ENCODE measurements around the gene PDS5B.

Gene PDS5B

GRCh38 chr13:32731074-32731473 lies 144.8 kb downstream of the PDS5B start:
- no peak for DNase-seq

DNA sequence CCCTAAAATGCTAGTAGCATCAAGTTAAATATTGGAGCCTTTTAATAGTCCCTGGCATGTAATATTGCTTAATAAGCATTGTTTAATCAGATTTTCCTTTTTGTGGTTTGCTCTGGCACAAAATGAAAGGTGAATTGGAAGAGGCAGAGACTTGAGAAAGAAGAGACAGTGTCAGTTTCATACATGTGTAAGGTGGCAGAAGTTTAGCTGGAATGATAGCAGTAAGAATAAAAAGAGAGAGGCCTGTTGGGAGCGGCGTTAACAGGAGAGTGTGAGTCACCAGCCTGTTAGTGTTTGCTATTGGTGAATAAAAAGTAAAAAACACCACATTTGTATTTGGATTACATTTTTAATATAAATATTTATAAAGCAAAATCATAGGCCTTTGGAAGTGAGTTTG lies 145.3 kb downstream of the PDS5B start:
- DNase-seq, result no peak

GRCh38 chr13:32733690-32734089 lies 147.4 kb downstream of the PDS5B start:
- DNase-seq, result no peak

DNA sequence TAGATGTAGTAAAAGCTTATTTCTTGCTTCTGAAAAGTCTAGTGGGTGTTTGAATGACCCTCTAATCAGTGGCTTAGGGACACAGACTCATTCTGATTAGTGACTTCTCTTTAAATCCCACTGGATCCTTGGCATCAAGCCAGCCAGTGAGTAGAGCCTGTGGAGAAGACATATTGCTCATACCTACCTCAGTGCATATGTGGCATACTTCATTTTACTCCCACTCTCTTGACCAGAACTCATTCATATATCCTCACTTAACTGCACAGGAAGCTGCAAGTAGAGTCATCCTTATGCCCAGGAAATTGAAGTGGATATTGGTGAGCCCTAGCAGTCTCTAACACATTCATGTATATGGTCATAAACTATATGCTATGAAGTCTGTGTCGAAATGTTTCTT lies 148.3 kb downstream of the PDS5B start:
- no peak for DNase-seq

GRCh38 chr13:32735859-32736258 lies 149.6 kb downstream of the PDS5B start:
- DNase-seq, result no peak

DNA sequence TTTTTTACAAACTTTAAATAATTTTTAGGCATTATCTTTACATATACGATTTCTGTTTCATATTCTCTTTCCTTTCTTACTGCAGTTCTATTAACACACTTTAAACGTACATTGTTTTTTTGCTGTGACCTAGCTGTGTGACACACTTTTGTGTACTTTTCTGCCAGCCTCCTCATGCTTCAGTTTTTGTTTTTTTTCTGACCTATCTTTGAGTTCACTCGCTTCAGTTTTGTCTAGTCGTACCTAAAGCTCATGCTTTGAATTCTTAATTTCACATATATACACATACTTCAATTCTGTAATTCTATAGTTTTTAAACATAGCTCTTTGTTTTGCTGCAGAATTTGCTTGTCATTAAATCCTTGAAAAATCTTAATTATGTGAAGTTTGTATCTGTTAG lies 150.4 kb downstream of the PDS5B start:
- no peak for DNase-seq

DNA sequence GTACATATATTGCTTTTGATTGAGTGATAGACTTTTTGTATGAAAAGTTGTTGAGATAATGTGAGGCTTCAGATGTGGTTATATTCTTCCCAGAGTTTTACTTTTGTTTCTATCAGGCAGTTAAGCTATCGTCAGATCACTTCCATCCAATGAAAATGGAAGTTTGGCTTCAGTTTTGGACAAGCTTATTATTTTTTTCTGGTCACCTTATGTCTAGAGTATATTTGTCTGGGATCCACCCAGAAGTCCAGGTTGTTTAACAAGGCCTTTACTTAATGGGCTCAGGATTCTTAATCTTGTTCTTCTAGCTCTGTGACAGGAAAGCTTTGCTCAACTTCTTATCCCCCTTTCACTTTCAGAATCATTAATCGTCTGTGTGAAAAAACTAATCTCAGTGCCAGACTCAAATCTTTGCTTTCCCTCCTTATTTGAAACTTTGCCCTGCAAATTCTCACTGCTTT lies 150.9 kb downstream of the PDS5B start:
- DNase-seq, result no peak

DNA sequence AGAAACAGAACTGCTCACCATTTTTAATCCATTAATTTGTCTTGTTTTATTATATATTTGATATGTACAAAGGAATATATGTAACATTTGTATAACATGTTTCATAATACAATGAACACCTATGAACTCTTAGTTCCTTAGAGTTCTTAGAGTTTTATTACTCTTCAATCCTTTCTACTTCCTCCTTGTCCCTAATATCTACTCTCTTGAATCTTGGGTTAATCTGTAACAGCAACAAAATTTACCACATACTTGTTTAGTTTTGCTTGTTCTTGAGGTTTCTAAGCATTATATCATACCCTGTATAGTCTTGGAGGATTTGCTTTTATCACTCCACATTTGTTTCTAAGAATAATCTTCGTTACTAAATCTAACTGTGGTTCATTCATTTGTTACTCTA lies 151.4 kb downstream of the PDS5B start:
- no peak for DNase-seq

- DNase-seq, result no peak
Measured at GRCh38 chr13:32745509-32745908, 159.3 kb downstream of the PDS5B start.

- DNase-seq, result no peak
Measured at GRCh38 chr13:32746474-32746873, 160.2 kb downstream of the PDS5B start.

GRCh38 chr13:32748305-32748704 lies 162.1 kb downstream of the PDS5B start:
- no peak for DNase-seq

DNA sequence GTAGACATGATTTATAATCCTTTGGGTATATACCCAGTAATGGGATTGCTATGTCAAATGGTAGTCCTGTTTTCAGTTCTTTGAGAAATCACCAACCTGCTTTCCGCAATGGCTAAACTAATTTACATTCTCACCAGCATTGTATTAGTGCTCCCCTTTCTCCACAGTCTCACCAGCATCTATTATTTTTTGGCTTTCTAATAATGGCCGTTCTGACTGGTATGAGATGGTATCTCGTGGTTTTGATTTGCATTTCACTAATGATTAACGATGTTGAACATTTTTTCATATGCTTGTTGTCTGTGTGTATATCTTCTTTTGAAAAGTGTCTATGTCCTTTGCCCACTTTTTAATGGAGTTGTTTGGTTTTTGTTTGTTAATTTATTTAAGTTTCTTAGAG lies 165.1 kb downstream of the PDS5B start:
- DNase-seq, result no peak

- DNase-seq, result no peak
Measured at GRCh38 chr13:32752311-32752710, 166.1 kb downstream of the PDS5B start.

DNA sequence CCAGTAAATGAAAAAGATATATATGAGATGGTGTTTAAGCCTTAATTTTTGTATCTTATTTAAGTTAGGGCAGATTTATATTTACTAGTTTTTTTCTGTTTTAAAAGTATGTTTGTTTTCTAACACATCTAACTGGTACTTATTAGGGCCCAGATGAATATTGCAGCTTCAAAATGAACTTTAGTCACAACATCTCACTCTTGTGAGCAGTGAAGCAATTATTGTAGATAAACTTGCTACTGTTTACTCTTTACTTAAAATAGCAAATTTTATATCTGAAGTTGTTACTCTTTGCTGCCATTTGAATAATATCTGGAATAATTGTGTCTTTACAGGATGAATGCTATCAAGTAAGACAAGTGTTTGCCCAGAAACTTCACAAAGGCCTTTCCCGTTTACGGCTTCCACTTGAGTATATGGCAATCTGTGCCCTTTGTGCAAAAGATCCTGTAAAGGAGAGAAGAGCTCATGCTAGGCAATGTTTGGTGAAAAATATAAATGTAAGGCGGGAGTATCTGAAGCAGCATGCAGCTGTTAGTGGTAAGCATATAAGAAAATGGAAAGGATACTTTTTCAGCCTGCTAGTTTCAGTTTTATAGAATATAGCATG lies 166.8 kb downstream of the PDS5B start:
- DNase-seq, result no peak

DNA sequence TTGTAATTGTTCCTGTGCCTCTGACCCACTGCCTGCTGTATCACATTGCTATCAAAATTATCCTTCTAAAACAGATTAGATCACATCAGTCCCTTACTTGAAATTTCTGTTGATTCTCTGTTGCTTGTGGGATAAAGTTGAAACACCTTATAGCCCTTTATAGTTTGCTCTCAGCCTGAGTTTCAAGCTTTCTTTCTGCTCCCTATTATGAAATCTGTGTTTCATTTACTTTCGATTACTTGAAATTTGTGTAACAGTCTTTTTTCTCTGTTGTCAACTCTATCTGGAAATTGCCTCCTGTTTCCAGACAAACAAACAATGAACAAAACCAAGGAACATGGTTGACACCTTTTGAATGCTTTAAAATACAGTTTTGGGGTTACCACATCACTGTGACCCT lies 167.9 kb downstream of the PDS5B start:
- no peak for DNase-seq

DNA sequence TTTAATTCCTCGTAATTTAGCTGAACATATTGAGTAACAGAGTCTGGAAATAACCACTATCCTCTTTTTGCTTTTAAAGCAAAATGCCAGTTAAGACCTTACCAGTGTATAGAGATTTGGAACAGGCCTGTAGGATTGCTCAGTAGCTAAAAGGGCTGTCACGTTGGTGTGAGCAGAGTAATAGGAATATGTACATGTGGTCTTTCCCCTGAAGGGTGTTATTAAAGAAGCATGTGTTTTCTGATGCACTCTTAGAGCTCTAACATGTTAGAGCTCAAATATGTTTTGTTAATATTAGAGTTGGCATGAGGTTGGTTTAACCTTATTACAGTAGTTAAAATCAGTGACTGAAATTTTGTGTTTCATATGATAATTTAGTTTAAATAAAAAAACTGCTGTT lies 172.9 kb downstream of the PDS5B start:
- DNase-seq, result no peak

DNA sequence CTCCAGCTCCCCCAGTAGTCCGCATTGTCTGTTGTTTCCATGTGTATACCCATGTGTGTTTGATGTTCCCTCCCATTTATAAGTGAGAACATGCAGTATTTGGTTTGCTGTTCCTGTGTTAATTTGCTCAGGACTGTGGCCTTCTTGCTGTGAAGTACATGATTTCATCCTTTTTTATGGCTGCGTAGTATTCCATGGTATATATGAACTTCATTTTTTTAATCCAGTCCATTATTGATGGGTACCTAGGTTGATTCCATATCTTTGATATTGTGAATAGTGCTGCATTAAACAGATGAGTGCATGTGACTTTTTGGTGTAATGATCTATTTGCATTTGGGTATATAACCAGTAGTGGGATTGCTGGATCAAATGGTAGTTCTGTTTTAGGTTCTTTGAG lies 175.2 kb downstream of the PDS5B start:
- no peak for DNase-seq

GRCh38 chr13:32779119-32779518 lies 192.9 kb downstream of the PDS5B start:
- no peak for DNase-seq

DNA sequence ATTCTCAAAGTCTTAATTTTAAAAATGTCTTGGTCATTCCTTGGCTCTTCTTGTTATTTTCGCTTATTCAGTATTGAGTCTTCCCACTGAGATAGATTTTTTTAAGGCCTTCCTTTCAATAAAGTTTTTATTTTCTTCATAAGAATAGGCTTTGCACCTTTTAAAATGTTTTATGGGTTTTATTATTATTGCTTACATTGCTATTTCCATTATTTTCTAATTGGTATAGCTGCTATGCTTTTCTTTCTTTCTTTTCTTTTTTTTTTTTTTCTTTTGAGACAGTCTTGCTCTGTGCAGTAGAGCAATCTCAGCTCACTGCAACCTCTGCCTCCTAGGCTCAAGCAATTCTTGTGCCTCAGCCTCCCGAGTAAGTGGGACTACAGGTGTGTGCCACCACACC lies 195.7 kb downstream of the PDS5B start:
- no peak for DNase-seq

DNA sequence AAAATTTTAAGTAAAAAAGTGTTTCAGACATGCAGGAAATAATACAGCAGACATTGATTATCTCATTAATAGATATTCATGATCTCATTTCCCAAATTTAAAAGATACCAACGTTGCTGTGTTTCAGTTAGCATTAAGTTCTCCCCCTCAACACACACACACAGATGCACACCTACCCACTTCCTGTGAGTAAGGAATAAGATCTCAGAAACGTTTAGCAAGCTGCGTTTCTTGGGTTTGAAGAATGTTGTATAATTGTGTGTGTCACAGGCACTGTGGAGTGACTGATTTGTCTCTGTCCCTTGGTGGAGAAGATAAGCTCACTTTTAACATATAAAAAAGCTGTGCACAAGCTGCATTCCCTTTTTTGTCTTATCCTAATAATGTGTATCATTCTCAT lies 196.8 kb downstream of the PDS5B start:
- no peak for DNase-seq

- no peak for DNase-seq
Measured at GRCh38 chr13:32790731-32791130, 204.5 kb downstream of the PDS5B start.

DNA sequence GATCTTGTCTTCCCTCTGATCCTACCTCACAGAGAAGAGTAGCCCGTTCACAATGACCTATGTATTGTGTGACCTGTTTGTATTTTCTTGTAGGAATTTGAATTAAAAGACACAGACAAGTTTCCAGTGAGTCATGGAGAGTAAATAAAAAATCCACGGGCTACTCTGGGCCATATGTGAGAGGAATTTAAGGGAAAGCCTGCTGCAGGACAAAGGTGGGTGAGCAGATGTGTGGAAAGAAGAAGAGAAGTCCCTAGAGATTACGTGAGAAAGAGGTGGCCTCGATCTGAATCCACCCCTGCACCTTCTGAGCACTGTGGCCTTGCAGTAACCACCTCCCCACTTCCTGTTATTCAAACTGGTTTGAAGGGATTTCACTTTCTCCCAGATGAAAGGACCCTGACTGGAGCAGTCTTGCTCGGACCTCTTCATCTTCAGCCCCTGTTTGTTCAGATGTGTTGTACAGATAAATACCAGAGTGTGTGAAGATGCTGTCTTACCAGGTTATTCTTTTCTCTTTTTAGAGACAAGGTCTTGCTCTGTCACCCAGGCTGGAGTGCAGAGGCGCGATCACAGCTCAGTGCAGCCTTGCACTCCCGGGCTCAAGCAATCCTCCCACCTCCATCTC lies 205.4 kb downstream of the PDS5B start:
- no peak for DNase-seq

GRCh38 chr13:32796754-32797153 lies 210.5 kb downstream of the PDS5B start:
- no peak for DNase-seq

DNA sequence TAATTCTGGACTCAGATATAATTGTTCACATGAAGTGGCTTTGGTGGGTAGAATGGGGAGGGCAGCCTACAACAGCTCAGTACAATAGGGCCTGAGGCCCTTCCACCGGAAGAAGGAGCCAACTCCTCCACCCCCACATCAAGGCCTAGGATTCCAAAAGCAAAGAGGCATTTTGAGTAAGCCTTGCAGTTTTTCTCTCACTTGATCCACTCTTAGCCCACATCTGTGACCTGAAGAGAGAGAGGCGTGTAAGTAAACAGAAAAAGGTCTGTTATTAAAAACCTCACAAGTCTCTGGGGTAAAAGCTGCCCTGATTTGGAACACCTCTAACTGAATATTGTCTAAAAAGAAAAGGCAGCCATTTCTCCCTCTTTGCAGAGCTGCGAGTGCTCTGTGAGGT lies 215.9 kb downstream of the PDS5B start:
- no peak for DNase-seq

- peak; percentile 66 to 78 for DNase-seq
Measured at GRCh38 chr13:32804673-32805230, 218.5 kb downstream of the PDS5B start.

Data from NCI-H1930 (cell line).